Breast epithelium (tissue), 4 donors: Measurements from ENCODE around the gene NCOA1. TPM values are rescaled to one million over a fixed set of nuclear protein-coding genes. Genes with fewer than 3 reads are reported as not detected.
"Not testable (repeated sequence)": the region's sequence is repeated elsewhere in the genome, so short reads cannot be mapped to it uniquely, and the experiment has no call there.

Source experiments
- DNase-seq, 2 donors: peaks; one replicate each; pipeline ENCODE4 v3.0.0-alpha.2; 2019; ENCODE audit warnings: low spot score in 2 of 2
- H3K27ac ChIP-seq, 2 donors: fragments of 200-600 bp; sonication (generic) in 1 of 2; one replicate each; pipeline ENCODE4 v1.5.1; 2016 to 2019; ENCODE audit warnings: mild to moderate bottlenecking in 1 of 2
- H3K27me3 ChIP-seq, 2 donors: fragments of 200-600 bp; sonication (generic) in 1 of 2; one replicate each; pipeline versions ENCODE4 v1.5.1 to v1.6.0; 2017 to 2019; ENCODE audit warnings: control low read depth in 1 of 2, mild to moderate bottlenecking in 1 of 2
- H3K36me3 ChIP-seq: fragments of 200-600 bp; one replicate; pipeline ENCODE4 v1.5.1; 2019
- H3K4me1 ChIP-seq, 2 donors: fragments of 200-600 bp; sonication (generic); one replicate each; pipeline ENCODE4 v1.5.1; 2016 to 2019; ENCODE audit warnings: control low read depth in 1 of 2
- H3K4me3 ChIP-seq, 3 donors: fragments of 200-600 bp; sonication (generic); 1 replicate in 2 of 3; 2 replicates in 1 of 3; pipeline ENCODE4 v1.5.1; 2016 to 2019; ENCODE audit warnings: mild to moderate bottlenecking in 3 of 3, moderate library complexity in 2 of 3
- H3K9me3 ChIP-seq, 2 donors: fragments of 200-600 bp; sonication (generic) in 1 of 2; one replicate each; pipeline ENCODE4 v1.5.1; 2016 to 2019; ENCODE audit warnings: control low read depth in 1 of 2
- CTCF ChIP-seq, 3 donors: fragments of 450-650 bp; IDR thresholded peaks; one replicate each; pipeline ENCODE4 v1.5.1; 2016 to 2017; ENCODE audit warnings: antibody characterized with exemption in 3 of 3, mild to moderate bottlenecking in 3 of 3, moderate library complexity in 3 of 3
- POLR2A ChIP-seq: fragments of 450-650 bp; IDR thresholded peaks from one replicate; pipeline ENCODE4 v1.6.1; 2016; ENCODE audit warnings: antibody characterized with exemption, mild to moderate bottlenecking, moderate library complexity
- POLR2AphosphoS5 ChIP-seq, 3 donors: sonication (generic); formaldehyde crosslinking; IDR thresholded peaks; one replicate each; pipeline ENCODE4 v1.6.1; 2017; ENCODE audit warnings: antibody characterized with exemption in 3 of 3
- intact Hi-C: fragments of 100-400 bp; cut with DNase I; formaldehyde crosslinking; loops from one replicate; pipeline ENCODE4 v1.15.1; 2023; ENCODE audit warnings: low total_unique reads
- total RNA-seq, 3 donors: library from RNA; depleted of rRNA; stranded (reverse); fragments of >200 nt; gene quantifications; one replicate each; pipeline ENCODE4 v1.1.0, GENCODE V29; 2016

Gene NCOA1
- total RNA-seq, 3 donors from 2014 or later: 66.4 to 83.4 (median 69.2) TPM

- TF ChIP-seq POLR2AphosphoS5 (IDR thresholded peaks at IDR 0.05) (peak; percentile 78 to 82 (median 78)), CTCF (IDR thresholded peaks at IDR 0.05) (peak; percentile 37 to 69 (median 60)), POLR2A (no peak)
- intact Hi-C loops: no loop called here
- no peaks in the 10 kb centered on the region for H3K9me3 ChIP-seq
- peak within 1 kb of the TSS; percentile 98 to 99 for H3K27ac ChIP-seq
- H3K4me3 ChIP-seq: peak within 1 kb of the TSS; percentile 57 to 88 (median 71)
- H3K36me3 ChIP-seq: no peaks in the 10 kb centered on the region
- H3K27me3 ChIP-seq: no peaks in the 10 kb centered on the region
- peak; percentile 95 to 96 for DNase-seq
- peaks cover 0 to 3% of the 10 kb centered on the region in 2 donors for H3K4me1 ChIP-seq
Measured at GRCh38 chr2:24792874-24793760, 302.1 kb downstream of the NCOA1 start, which contains the start of the genes CENPO and PTRHD1. Gene CENPO, plus strand, starts transcription at chr2:24793425. Its CDS starts 495 bp downstream, at chr2:24793920. Gene PTRHD1, minus strand, starts transcription at chr2:24793391. Its CDS starts 14 bp downstream, at chr2:24793377.

- H3K27ac ChIP-seq: peak overlapping the region; percentile 98 to 99
- TF ChIP-seq POLR2AphosphoS5 (IDR thresholded peaks at IDR 0.05): no peak
- TF ChIP-seq POLR2A: no peak
- TF ChIP-seq CTCF (IDR thresholded peaks at IDR 0.05): no peak
Measured at GRCh38 chr2:24793761-24794435, 302.8 kb downstream of the NCOA1 start.

GRCh38 chr2:24797644-24798043 lies 306.6 kb downstream of the NCOA1 start:
- intact Hi-C loops: no loop called here
- no peaks in the 10 kb centered on the region for H3K9me3 ChIP-seq

More at GRCh38 chr2:24793761-24794435, 302.8 kb downstream of the NCOA1 start:
- intact Hi-C loops: no loop called here
- Histone ChIP-seq H3K4me1 (peaks cover 0 to 3% of the 10 kb centered on the region in 2 donors), H3K9me3 (no peaks in the 10 kb centered on the region), H3K27me3 (no peaks in the 10 kb centered on the region), H3K36me3 (no peaks in the 10 kb centered on the region), H3K4me3 (peak overlapping the region; percentile 57 to 88 (median 71))
- DNase-seq: no peak

GRCh38 chr2:24800487-24800886 lies 309.4 kb downstream of the NCOA1 start:
- H3K27me3 ChIP-seq, H3K4me3 ChIP-seq, H3K9me3 ChIP-seq, H3K36me3 ChIP-seq, DNase-seq, H3K27ac ChIP-seq, intact Hi-C loops, H3K4me1 ChIP-seq: not testable (repeated sequence)

More at GRCh38 chr2:24797644-24798043, 306.6 kb downstream of the NCOA1 start:
- no peaks in the 10 kb centered on the region for H3K27me3 ChIP-seq
- no peak overlapping the region for H3K4me3 ChIP-seq
- no peak for DNase-seq
- peaks cover 0 to 3% of the 10 kb centered on the region in 2 donors for H3K4me1 ChIP-seq
- TF ChIP-seq CTCF (IDR thresholded peaks at IDR 0.05) (no peak), POLR2AphosphoS5 (IDR thresholded peaks at IDR 0.05) (no peak), POLR2A (no peak)
- no peaks in the 10 kb centered on the region for H3K36me3 ChIP-seq
- no peak overlapping the region for H3K27ac ChIP-seq

- H3K9me3 ChIP-seq, H3K36me3 ChIP-seq, DNase-seq, H3K4me1 ChIP-seq, H3K27ac ChIP-seq, H3K27me3 ChIP-seq, H3K4me3 ChIP-seq, intact Hi-C loops: not testable (repeated sequence)
Measured at GRCh38 chr2:24805811-24806660, 315.0 kb downstream of the NCOA1 start.
